Gastrocnemius medialis (tissue), 4 donors: ENCODE measurements around the gene LMTK3. TPM values are rescaled to one million over a fixed set of nuclear protein-coding genes. Genes with fewer than 3 reads are reported as not detected.

ENCODE experiments used
- ATAC-seq, 2 donors: fragments of 150-250 bp; one replicate each; pipeline ENCODE4 v1.9.1; 2016
- DNase-seq, 2 donors: peaks; one replicate each; pipeline ENCODE4 v3.0.0-alpha.2; 2019
- H3K27ac ChIP-seq, 4 donors: fragments of 200-600 bp; sonication (generic); 1 replicate in 1 of 4; 2 replicates in 3 of 4; pipeline ENCODE4 v1.5.1; 2016 to 2018; ENCODE audit warnings: mild to moderate bottlenecking in 2 of 4, moderate library complexity in 1 of 4
- H3K27me3 ChIP-seq, 3 donors: fragments of 200-600 bp; sonication (generic) in 2 of 3; 1 replicate in 1 of 3; 2 replicates in 2 of 3; pipeline versions ENCODE4 v1.5.1 to v1.6.0; 2016 to 2019; ENCODE audit warnings: mild to moderate bottlenecking in 1 of 3, moderate library complexity in 1 of 3
- H3K36me3 ChIP-seq, 2 donors: fragments of 200-600 bp; sonication (generic) in 1 of 2; one replicate each; pipeline ENCODE4 v1.5.1; 2017 to 2018
- H3K4me1 ChIP-seq, 2 donors: fragments of 200-600 bp; sonication (generic) in 1 of 2; one replicate each; pipeline ENCODE4 v1.5.1; 2016 to 2017; ENCODE audit warnings: mild to moderate bottlenecking in 2 of 2
- H3K4me3 ChIP-seq, 4 donors: fragments of 200-600 bp; sonication (generic) in 3 of 4; 1 replicate in 1 of 4; 2 replicates in 3 of 4; pipeline ENCODE4 v1.5.1; 2016 to 2019; ENCODE audit warnings: mild to moderate bottlenecking in 2 of 4
- H3K9me3 ChIP-seq, 3 donors: fragments of 200-600 bp; sonication (generic) in 2 of 3; 1 replicate in 1 of 3; 2 replicates in 2 of 3; pipeline ENCODE4 v1.5.1; 2016 to 2019
- CTCF ChIP-seq, 5 experiments: fragments of 450-650 bp in 3 of 5; fragments of 200-600 bp in 2 of 5; sonication (generic) in 2 of 5; IDR thresholded peaks in 4 of 5; conservative IDR thresholded peaks in 1 of 5; 1 replicate in 4 of 5; 2 replicates in 1 of 5; pipeline ENCODE4 v1.5.1; 2016 to 2019; ENCODE audit warnings: antibody characterized with exemption in 5 of 5, mild to moderate bottlenecking in 3 of 5, moderate library complexity in 3 of 5
- POLR2A ChIP-seq, 2 donors: fragments of 450-650 bp; IDR thresholded peaks; one replicate each; pipeline ENCODE4 v1.6.1; 2017; ENCODE audit warnings: antibody characterized with exemption in 2 of 2, mild to moderate bottlenecking in 2 of 2, moderate library complexity in 2 of 2
- in situ Hi-C, 4 donors: fragments of 200-750 bp; cut with MboI; loops; one replicate each; pipeline versions ENCODE4 v1.15.0 to v1.8.0; 2017; ENCODE audit warnings: low sequenced_read_pairs in 4 of 4
- intact Hi-C: fragments of 100-400 bp; cut with DNase I; formaldehyde crosslinking; loops from one replicate; pipeline ENCODE4 v1.15.1; 2023; ENCODE audit warnings: low total_unique reads
- total RNA-seq, 4 donors: library from RNA; depleted of rRNA; stranded (reverse); fragments of >200 nt; gene quantifications; one replicate each; pipeline versions ENCODE4 v1.1.0 to v1.2.3, GENCODE V29; 2016

LMTK3 gene
- total RNA-seq, 4 donors from 2014 or later: not detected

DNA sequence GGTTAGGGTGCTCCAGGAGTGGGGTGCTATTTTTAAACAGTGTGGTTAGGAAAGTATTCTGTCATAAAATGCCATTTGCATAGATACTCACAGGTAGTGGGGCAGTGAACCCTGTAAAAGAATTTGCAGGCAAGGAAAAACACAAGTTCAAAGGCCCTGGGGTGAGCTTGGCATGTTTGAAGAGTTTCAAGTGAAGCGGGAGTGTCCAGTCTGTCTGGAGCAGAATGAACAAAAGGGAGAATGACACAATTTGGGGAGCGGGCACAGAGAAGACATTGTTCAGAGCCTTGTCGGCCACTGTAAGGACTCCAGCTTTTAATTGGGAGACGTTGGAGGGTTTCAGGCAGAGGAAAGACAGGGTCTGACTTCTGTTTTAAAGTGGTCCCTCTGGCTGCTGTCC is 63.1 kb downstream of the LMTK3 start:
- Histone ChIP-seq H3K36me3 (peaks cover 0 to 68% of the 10 kb centered on the region in 2 donors), H3K27ac (no peak overlapping the region), H3K4me3 (no peak overlapping the region), H3K4me1 (peaks cover 18 to 22% of the 10 kb centered on the region in 2 donors), H3K27me3 (peaks cover 7 to 12% (median 10%) of the 10 kb centered on the region in 3 donors), H3K9me3 (no peaks in the 10 kb centered on the region)
- TF ChIP-seq CTCF (IDR thresholded peaks at IDR 0.05 in 4 of 5, conservative IDR thresholded peaks at IDR 0.05 in 1 of 5) (no peak), POLR2A (IDR thresholded peaks at IDR 0.05) (no peak)
- DNase-seq (no peak), ATAC-seq (no peak)
- in situ Hi-C loops: no loop called here
- intact Hi-C loops: loop anchor here (5.0 kb wide), 1 partner anchor 126 kb away; a partner anchor contains a TSS

DNA sequence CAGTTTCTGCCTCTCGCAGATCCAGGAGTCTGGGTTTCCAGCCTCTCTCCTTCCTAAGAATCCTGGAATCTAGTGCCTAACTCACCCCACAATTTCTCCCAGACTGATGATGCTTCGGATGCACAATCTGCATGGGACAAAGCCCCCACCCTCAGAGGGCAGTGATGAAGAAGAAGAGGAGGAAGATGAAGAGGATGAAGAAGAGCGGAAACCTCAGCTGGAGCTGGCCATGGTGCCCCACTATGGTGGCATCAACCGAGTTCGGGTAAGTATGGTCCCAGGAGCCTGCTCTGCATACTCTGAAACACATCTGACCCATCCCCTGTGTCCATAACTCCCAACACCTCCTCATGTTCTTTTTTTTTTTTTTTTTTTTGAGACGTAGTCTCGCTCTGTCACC is 65.1 kb downstream of the LMTK3 start:
- peak overlapping the region; percentile 87 to 92 (median 90) for H3K27ac ChIP-seq
- ATAC-seq (no peak), DNase-seq (no peak)
- H3K4me1 ChIP-seq: peaks cover 18 to 22% of the 10 kb centered on the region in 2 donors
- no peaks in the 10 kb centered on the region for H3K9me3 ChIP-seq
- H3K36me3 ChIP-seq: peaks cover 0 to 48% of the 10 kb centered on the region in 2 donors
- intact Hi-C loops (loop anchor here (5.0 kb wide), 1 partner anchor 124 kb away; a partner anchor contains a TSS), in situ Hi-C loops (no loop called here)
- H3K27me3 ChIP-seq: peaks cover 16 to 20% (median 18%) of the 10 kb centered on the region in 3 donors
- peak overlapping the region; percentile 93 to 98 (median 96) for H3K4me3 ChIP-seq
- TF ChIP-seq POLR2A (IDR thresholded peaks at IDR 0.05): no peak
- no peak for TF ChIP-seq CTCF (IDR thresholded peaks at IDR 0.05 in 4 of 5, conservative IDR thresholded peaks at IDR 0.05 in 1 of 5)

DNA sequence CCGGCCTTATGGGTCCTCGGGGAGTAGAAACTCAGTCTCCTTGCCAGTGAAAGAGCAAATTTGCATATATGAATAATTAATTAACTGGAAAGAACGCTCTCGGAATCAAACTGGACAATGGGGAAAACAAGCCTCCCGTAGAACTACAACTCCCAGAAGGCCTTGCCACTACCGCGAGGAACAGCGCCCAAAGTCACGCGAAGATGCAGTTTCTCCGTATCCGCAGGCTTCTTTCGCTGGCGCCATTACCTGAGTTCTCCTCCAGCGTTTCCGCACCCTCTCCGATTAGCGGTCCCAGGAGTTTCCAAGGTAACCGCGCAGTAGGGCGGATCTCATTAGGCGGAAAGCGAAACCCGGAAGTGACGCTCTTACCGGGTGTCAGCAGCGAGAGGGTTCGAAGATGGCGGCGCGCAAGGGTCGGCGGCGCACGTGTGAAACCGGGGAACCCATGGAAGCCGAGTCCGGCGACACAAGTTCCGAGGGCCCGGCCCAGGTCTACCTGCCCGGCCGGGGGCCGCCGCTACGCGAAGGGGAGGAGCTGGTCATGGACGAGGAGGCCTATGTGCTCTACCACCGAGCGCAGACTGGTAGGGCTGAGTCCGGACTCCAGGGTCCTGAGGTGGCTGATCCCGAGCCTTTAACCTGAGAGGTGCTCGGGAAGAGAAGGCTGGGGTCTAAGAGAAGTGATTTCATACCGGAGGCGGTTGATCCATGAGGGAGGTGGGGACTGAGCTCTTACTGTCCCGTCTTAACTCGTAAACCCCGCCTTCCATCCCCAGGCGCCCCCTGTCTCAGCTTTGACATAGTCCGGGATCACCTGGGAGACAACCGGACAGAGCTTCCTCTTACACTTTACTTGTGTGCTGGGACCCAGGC is 65.8 kb downstream of the LMTK3 start, which contains the start of gene GRWD1:
Gene GRWD1 (plus strand): TSS at position 378 of the 876 bp plus-strand sequence. CDS start 23 bp downstream, at position 401.
- ATAC-seq (peak; percentile 91 to 93), DNase-seq (peak; percentile 79 to 85)
- Histone ChIP-seq H3K27ac (peak within 1 kb of the TSS; percentile 87 to 92 (median 90)), H3K36me3 (peaks cover 0 to 40% of the 10 kb centered on the region in 2 donors), H3K4me3 (peak within 1 kb of the TSS; percentile 93 to 98 (median 96)), H3K9me3 (no peaks in the 10 kb centered on the region), H3K4me1 (peaks cover 18 to 22% of the 10 kb centered on the region in 2 donors), H3K27me3 (peaks cover 23 to 27% (median 25%) of the 10 kb centered on the region in 3 donors)
- intact Hi-C loops (loop anchor here (1.0 to 5.0 kb wide), 2 partner anchors 23 to 124 kb away; partner anchors contain the start of gene CYTH2), in situ Hi-C loops (no loop called here)
- peak; percentile 49 to 79 for TF ChIP-seq POLR2A (IDR thresholded peaks at IDR 0.05)
- no peak for TF ChIP-seq CTCF (IDR thresholded peaks at IDR 0.05 in 4 of 5, conservative IDR thresholded peaks at IDR 0.05 in 1 of 5)

DNA sequence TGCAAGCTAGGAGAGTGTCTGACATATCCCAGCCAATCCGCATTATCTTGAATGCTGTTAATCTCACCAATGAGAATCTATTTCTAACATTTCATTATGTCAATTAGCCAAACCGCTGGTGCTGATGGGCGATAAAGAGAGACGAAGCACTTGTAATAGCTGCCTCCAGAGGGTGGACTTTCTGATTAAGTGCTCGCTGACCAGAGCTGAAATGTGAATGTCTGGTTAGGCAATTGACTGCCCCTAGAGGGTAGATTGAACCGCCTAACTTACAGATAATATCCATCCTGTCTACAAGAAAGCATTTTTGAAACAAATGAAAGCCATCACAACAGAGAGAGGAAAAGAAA is 66.4 kb downstream of the LMTK3 start:
- Histone ChIP-seq H3K4me1 (peaks cover 18 to 22% of the 10 kb centered on the region in 2 donors), H3K4me3 (peak overlapping the region; percentile 93 to 98 (median 96)), H3K27ac (peak overlapping the region; percentile 87 to 92 (median 90)), H3K9me3 (no peaks in the 10 kb centered on the region), H3K36me3 (peaks cover 0 to 34% of the 10 kb centered on the region in 2 donors), H3K27me3 (peaks cover 25 to 33% (median 29%) of the 10 kb centered on the region in 3 donors)
- intact Hi-C loops: loop anchor here (1.0 to 5.0 kb wide), 2 partner anchors 24 to 123 kb away; partner anchors contain the start of gene CYTH2
- DNase-seq (no peak), ATAC-seq (peak; percentile 56 to 78)
- in situ Hi-C loops: no loop called here
- peak; percentile 10 to 52 (median 37) for TF ChIP-seq CTCF (IDR thresholded peaks at IDR 0.05 in 4 of 5, conservative IDR thresholded peaks at IDR 0.05 in 1 of 5)
- TF ChIP-seq POLR2A (IDR thresholded peaks at IDR 0.05): no peak
